GM12878 (cell line): ENCODE results near the gene GGT6. TPM values are rescaled to one million over a fixed set of nuclear protein-coding genes. Genes with fewer than 3 reads are reported as not detected.
A peak's percentile ranks its signal among the peaks of the same experiment; 100 is the strongest.

ENCODE experiments used
- CREM ChIP-seq: IDR thresholded peaks from 2 replicates; pipeline ENCODE4 v1.6.1; 2014; ENCODE audit warnings: antibody characterized with exemption, low read depth
- CTCF ChIP-seq, 3 experiments: IDR thresholded peaks in 2 of 3; conservative IDR thresholded peaks in 1 of 3; 2 replicates each; pipeline ENCODE4 v1.5.1; 2011; ENCODE audit warnings: low read depth in 3 of 3, low read length in 3 of 3, mild to moderate bottlenecking in 3 of 3, control low read depth in 2 of 3, moderate library complexity in 2 of 3, inconsistent platforms in 1 of 3, mixed read lengths in 1 of 3; ENCODE audit not compliant: control insufficient read depth in 2 of 3, insufficient read depth in 1 of 3; ENCODE audit errors: extremely low read depth in 1 of 3
- EED ChIP-seq: sonication (generic); IDR thresholded peaks from 2 replicates; pipeline ENCODE4 v1.6.1; 2016; ENCODE audit warnings: antibody characterized with exemption, low read depth
- ESRRA ChIP-seq: IDR thresholded peaks from 2 replicates; pipeline ENCODE4 v1.6.1; 2012; ENCODE audit warnings: mild to moderate bottlenecking, low read length, improper control_type of control experiment
- EZH2 ChIP-seq: IDR thresholded peaks from 2 replicates; pipeline ENCODE4 v1.6.1; 2012; ENCODE audit warnings: low read depth, mild to moderate bottlenecking, control low read depth, inconsistent platforms, low read length, borderline replicate concordance; ENCODE audit not compliant: control insufficient read depth
- FOXK2 ChIP-seq: fragments of 450-650 bp; IDR thresholded peaks from 2 replicates; pipeline ENCODE4 v1.6.1; 2017; ENCODE audit warnings: mild to moderate bottlenecking, moderate library complexity
- GABPA ChIP-seq: IDR thresholded peaks from 2 replicates; pipeline ENCODE4 v1.6.1; 2014; ENCODE audit warnings: antibody characterized with exemption, low read depth, mild to moderate bottlenecking, inconsistent platforms
- IKZF1 ChIP-seq: fragments of 450-650 bp; conservative IDR thresholded peaks from 2 replicates; pipeline ENCODE4 v1.6.1; 2017; ENCODE audit warnings: antibody characterized with exemption, mild to moderate bottlenecking
- IKZF2 ChIP-seq, 2 experiments: fragments of 450-650 bp; IDR thresholded peaks; 2 replicates each; pipeline ENCODE4 v1.6.1; 2017; ENCODE audit warnings: mild to moderate bottlenecking in 2 of 2, moderate library complexity in 2 of 2
- JUND ChIP-seq: IDR thresholded peaks from 2 replicates; pipeline ENCODE4 v1.6.1; 2012; ENCODE audit warnings: low read depth, mild to moderate bottlenecking, low read length, improper control_type of control experiment, moderate library complexity
- RAD21 ChIP-seq: IDR thresholded peaks from 2 replicates; pipeline ENCODE4 v1.6.1; 2011; ENCODE audit warnings: mild to moderate bottlenecking, low read depth, low read length, moderate library complexity; ENCODE audit not compliant: insufficient read depth
- RUNX3 ChIP-seq: IDR thresholded peaks from 2 replicates; pipeline ENCODE4 v1.6.1; 2012; ENCODE audit warnings: low read length, inconsistent platforms
- SIX5 ChIP-seq: IDR thresholded peaks from 2 replicates; pipeline ENCODE4 v1.6.1; 2011; ENCODE audit warnings: mild to moderate bottlenecking, low read depth, low read length, moderate library complexity; ENCODE audit not compliant: severe bottlenecking
- SMC3 ChIP-seq: IDR thresholded peaks from 2 replicates; pipeline ENCODE4 v1.6.1; 2011; ENCODE audit warnings: low read length, improper control_type of control experiment, borderline replicate concordance
- TARDBP ChIP-seq: IDR thresholded peaks from 2 replicates; pipeline ENCODE4 v1.6.1; 2016; ENCODE audit warnings: borderline replicate concordance
- YY1 ChIP-seq: IDR thresholded peaks from 2 replicates; pipeline ENCODE4 v1.6.1; 2011; ENCODE audit warnings: low read depth, mild to moderate bottlenecking, low read length
- ZBED1 ChIP-seq: IDR thresholded peaks from 2 replicates; pipeline ENCODE4 v1.6.1; 2016; ENCODE audit warnings: borderline replicate concordance
- ZNF207 ChIP-seq: fragments of 450-650 bp; IDR thresholded peaks from 2 replicates; pipeline ENCODE4 v1.6.1; 2014; ENCODE audit warnings: antibody characterized with exemption, mild to moderate bottlenecking, borderline replicate concordance
- polyA plus RNA-seq, 11 experiments: library from polyadenylated mRNA; depleted of rRNA in 4 of 11; unstranded in 6 of 11; stranded (reverse) in 5 of 11; fragments of >200 nt; fragmentation: Nextera tagmentation in 4 of 11; fragmentation: Illumina TruSeq in 1 of 11; extraction: Ambion mirVana in 4 of 11; extraction: Trizol in 1 of 11; gene quantifications; 1 replicate in 1 of 11; 2 replicates in 10 of 11; pipeline versions ENCODE4 v1.2.1 to v1.2.3, GENCODE V29; 2011 to 2016; ENCODE audit warnings: inconsistent platforms in 2 of 11, missing spikeins in 2 of 11, low read depth in 1 of 11
- total RNA-seq, 4 experiments: library from RNA; depleted of rRNA in 3 of 4; stranded (reverse); fragments of >200 nt in 3 of 4; fragmentation: Illumina TruSeq in 1 of 4; extraction: Trizol in 1 of 4; gene quantifications; 2 replicates each; pipeline versions ENCODE4 v1.2.1 to v1.2.3, GENCODE V29; 2013 to 2021
- TF ChIP-seq, protein P1 (sequence below): fragments of 450-650 bp; formaldehyde crosslinking; IDR thresholded peaks from 2 replicates; pipeline ENCODE4 v1.4.0; 2020; ENCODE audit warnings: mild to moderate bottlenecking, moderate library complexity
- TF ChIP-seq, protein P2 (sequence below): fragments of 450-650 bp; conservative IDR thresholded peaks from 2 replicates; pipeline ENCODE4 v1.6.1; 2017; ENCODE audit warnings: mild to moderate bottlenecking, moderate library complexity
- TF ChIP-seq, protein P3 (sequence below): fragments of 450-650 bp; IDR thresholded peaks from 2 replicates; pipeline ENCODE4 v1.6.1; 2016; ENCODE audit warnings: mild to moderate bottlenecking

The GGT6 gene
- total and polyA plus RNA-seq, 10 of the 15 experiments (the other 5 are each of a cell fraction or from before 2014, with no cell fraction given): 0.01 to 0.26 (median 0.13) TPM; not detected in 5

GRCh38 chr17:4565209-4566141 is 5.1 kb upstream of the GGT6 start (continued):
- TF ChIP-seq, protein P1, sequence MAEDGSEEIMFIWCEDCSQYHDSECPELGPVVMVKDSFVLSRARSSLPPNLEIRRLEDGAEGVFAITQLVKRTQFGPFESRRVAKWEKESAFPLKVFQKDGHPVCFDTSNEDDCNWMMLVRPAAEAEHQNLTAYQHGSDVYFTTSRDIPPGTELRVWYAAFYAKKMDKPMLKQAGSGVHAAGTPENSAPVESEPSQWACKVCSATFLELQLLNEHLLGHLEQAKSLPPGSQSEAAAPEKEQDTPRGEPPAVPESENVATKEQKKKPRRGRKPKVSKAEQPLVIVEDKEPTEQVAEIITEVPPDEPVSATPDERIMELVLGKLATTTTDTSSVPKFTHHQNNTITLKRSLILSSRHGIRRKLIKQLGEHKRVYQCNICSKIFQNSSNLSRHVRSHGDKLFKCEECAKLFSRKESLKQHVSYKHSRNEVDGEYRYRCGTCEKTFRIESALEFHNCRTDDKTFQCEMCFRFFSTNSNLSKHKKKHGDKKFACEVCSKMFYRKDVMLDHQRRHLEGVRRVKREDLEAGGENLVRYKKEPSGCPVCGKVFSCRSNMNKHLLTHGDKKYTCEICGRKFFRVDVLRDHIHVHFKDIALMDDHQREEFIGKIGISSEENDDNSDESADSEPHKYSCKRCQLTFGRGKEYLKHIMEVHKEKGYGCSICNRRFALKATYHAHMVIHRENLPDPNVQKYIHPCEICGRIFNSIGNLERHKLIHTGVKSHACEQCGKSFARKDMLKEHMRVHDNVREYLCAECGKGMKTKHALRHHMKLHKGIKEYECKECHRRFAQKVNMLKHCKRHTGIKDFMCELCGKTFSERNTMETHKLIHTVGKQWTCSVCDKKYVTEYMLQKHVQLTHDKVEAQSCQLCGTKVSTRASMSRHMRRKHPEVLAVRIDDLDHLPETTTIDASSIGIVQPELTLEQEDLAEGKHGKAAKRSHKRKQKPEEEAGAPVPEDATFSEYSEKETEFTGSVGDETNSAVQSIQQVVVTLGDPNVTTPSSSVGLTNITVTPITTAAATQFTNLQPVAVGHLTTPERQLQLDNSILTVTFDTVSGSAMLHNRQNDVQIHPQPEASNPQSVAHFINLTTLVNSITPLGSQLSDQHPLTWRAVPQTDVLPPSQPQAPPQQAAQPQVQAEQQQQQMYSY (CRISPR knock-in tag): no peak
- TF ChIP-seq, protein P2, sequence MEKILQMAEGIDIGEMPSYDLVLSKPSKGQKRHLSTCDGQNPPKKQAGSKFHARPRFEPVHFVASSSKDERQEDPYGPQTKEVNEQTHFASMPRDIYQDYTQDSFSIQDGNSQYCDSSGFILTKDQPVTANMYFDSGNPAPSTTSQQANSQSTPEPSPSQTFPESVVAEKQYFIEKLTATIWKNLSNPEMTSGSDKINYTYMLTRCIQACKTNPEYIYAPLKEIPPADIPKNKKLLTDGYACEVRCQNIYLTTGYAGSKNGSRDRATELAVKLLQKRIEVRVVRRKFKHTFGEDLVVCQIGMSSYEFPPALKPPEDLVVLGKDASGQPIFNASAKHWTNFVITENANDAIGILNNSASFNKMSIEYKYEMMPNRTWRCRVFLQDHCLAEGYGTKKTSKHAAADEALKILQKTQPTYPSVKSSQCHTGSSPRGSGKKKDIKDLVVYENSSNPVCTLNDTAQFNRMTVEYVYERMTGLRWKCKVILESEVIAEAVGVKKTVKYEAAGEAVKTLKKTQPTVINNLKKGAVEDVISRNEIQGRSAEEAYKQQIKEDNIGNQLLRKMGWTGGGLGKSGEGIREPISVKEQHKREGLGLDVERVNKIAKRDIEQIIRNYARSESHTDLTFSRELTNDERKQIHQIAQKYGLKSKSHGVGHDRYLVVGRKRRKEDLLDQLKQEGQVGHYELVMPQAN: no peak
- peak; percentile 53 for TF ChIP-seq RAD21
- TF ChIP-seq ZBED1: no peak
- TF ChIP-seq SMC3: peak; percentile 47; the same call in 1 of the 2 replicates
- no peak for TF ChIP-seq ESRRA
- TF ChIP-seq EZH2: no peak
- 0 out of 2 replicates have a peak, but pooled peaks have one; percentile 28 for TF ChIP-seq IKZF1
- no peak for TF ChIP-seq RUNX3
- TF ChIP-seq EED: peak; percentile 55; the same call in 1 of the 2 replicates
- no peak for TF ChIP-seq TARDBP
- no peak for TF ChIP-seq JUND
- TF ChIP-seq GABPA: no peak
- peak; percentile 80 to 92 (median 86) for TF ChIP-seq CTCF (IDR thresholded peaks at IDR 0.05 in 2 of 3, conservative IDR thresholded peaks at IDR 0.05 in 1 of 3; ENCODE audit: control insufficient read depth in 2 of 3, extremely low read depth in 1 of 3, insufficient read depth in 1 of 3, low read depth in 3 of 3, low read length in 3 of 3)
- no peak for TF ChIP-seq CREM
- TF ChIP-seq ZNF207: 0 out of 2 replicates have a peak, but pooled peaks have one; percentile 29
- TF ChIP-seq FOXK2: no peak
- TF ChIP-seq, protein P3, sequence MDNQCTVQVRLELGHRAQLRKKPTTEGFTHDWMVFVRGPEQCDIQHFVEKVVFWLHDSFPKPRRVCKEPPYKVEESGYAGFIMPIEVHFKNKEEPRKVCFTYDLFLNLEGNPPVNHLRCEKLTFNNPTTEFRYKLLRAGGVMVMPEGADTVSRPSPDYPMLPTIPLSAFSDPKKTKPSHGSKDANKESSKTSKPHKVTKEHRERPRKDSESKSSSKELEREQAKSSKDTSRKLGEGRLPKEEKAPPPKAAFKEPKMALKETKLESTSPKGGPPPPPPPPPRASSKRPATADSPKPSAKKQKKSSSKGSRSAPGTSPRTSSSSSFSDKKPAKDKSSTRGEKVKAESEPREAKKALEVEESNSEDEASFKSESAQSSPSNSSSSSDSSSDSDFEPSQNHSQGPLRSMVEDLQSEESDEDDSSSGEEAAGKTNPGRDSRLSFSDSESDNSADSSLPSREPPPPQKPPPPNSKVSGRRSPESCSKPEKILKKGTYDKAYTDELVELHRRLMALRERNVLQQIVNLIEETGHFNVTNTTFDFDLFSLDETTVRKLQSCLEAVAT: no peak
- peak in 1 of 2 experiments; percentile 29; a peak in 1 of 4 replicates for TF ChIP-seq IKZF2 (IDR thresholded peaks at IDR 0.05)
- 0 out of 2 replicates have a peak, but pooled peaks have one; percentile 41 for TF ChIP-seq YY1
- TF ChIP-seq SIX5: no peak
